ENCODE measurements around the gene PLCH1.

Gene PLCH1

DNA sequence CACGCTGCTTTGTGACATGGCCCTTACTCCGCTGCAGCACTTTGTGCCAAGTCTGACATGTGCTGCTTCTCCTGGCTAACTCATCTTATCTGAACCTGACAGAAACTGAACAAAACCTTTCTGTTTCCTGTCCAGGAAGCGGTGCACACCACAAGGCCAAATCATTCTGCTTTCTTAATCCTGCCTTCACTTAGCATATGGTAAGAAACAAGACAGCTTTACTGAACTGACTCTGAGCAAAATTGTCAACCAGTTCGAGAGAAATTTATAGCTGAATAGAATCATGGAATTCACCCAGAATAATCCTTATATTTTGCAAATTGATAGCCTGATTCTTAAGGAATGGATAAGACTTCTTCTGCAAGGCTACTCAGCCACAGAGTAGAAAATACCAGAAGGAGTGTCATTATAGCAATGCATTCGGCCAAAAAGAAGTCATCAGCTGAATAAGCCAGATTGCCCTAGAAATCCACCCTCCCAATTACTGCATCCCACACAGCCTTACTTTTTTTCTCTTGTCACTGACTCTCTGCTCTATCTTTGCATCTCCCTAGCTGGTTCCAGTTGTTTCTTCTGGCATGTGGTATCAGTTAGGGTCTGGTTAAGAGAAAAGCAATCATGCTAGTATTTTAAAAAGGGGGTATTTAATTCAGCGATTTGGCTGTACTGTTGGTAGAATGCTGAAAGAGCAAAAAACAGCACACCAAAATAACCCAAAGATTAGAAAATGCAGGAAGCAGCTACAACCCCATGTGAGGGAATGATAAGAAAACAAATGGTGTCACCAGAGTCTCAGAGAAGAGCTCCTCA lies 409.8 kb downstream of the PLCH1 start:
- TF ChIP-seq, protein P1, sequence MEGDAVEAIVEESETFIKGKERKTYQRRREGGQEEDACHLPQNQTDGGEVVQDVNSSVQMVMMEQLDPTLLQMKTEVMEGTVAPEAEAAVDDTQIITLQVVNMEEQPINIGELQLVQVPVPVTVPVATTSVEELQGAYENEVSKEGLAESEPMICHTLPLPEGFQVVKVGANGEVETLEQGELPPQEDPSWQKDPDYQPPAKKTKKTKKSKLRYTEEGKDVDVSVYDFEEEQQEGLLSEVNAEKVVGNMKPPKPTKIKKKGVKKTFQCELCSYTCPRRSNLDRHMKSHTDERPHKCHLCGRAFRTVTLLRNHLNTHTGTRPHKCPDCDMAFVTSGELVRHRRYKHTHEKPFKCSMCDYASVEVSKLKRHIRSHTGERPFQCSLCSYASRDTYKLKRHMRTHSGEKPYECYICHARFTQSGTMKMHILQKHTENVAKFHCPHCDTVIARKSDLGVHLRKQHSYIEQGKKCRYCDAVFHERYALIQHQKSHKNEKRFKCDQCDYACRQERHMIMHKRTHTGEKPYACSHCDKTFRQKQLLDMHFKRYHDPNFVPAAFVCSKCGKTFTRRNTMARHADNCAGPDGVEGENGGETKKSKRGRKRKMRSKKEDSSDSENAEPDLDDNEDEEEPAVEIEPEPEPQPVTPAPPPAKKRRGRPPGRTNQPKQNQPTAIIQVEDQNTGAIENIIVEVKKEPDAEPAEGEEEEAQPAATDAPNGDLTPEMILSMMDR (IDR thresholded peaks at IDR 0.05; ENCODE audit: control insufficient read depth, extremely low read depth, insufficient read depth): no peak
- no peak for DNase-seq (ENCODE audit: low read depth)
- no peak overlapping the region for H3K4me3 ChIP-seq (ENCODE audit: low read depth, low read length)

DNA sequence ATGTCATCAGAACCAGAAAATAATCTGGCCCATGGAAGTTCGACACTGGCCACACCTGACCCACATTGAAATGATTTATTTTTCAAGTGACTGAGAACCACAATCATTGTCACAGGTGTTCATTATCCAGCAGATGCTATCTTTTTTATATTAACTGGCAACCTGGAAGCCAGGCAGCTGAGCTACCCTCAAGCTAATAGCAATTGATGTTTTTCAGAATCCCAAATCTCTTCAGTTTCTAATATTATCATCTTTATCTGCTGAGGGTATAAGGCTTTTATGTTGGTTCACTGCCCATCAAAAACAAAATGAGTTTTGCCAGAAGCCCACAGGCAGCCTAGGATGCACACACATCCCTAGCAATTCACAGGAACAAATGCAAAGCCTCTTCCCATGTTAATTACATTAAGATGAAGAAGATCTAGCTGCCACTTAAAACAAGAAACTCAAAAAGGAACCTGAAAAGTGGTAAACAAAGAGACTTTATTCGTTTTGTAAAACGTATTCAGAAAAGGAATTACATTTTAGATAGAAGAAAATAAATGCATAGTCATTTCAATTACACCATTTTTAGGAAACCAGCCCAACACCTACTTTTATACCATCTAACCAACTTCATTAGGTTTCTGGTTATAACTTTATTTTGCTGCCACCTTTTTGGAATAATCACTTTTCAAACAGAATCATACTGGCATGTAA lies 410.5 kb downstream of the PLCH1 start:
- no peak overlapping the region for H3K4me3 ChIP-seq (ENCODE audit: low read depth, low read length)
- DNase-seq (ENCODE audit: low read depth): no peak
- TF ChIP-seq, protein P1 (IDR thresholded peaks at IDR 0.05; ENCODE audit: control insufficient read depth, extremely low read depth, insufficient read depth): no peak

DNA sequence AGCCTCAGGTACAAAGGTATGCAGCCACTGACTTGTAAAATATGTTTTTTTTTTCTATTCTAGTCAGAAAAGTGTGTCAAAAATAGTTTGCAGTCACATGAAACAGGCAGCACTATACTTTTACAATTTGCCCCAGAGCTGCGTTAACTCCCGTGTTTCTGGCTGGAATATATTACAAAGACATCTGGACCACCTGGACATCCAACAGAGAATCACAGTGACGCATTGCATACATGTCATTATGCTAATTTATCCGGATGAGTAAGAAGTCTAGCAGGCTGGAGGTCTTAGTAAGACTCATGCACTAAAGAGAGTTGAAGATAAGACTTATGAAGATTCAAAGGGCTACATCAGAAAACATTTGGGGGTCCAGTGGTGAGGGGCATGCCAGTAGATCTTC lies 412.2 kb downstream of the PLCH1 start:
- TF ChIP-seq, protein P1 (IDR thresholded peaks at IDR 0.05; ENCODE audit: control insufficient read depth, extremely low read depth, insufficient read depth): no peak
- H3K4me3 ChIP-seq (ENCODE audit: low read depth, low read length): no peak overlapping the region
- no peak for DNase-seq (ENCODE audit: low read depth)

DNA sequence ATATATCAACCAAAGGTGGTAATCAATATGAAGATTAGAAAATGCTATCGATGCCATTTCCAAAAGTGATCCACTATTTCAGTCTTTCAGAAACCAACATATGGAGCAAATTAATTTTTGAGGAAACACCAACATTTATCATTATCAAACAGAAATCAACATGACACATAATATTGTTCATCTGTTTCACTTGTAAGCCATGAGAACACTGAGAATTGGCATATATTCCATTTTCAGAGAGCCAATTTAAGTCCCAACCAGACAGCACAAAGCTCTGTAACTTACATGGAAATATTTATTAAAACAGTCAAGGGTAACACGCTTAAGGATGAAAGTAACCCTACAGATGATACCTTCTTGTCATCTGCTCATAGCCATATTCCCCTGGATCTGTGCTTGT lies 413.8 kb downstream of the PLCH1 start:
- no peak for DNase-seq (ENCODE audit: low read depth)
- no peak overlapping the region for H3K4me3 ChIP-seq (ENCODE audit: low read depth, low read length)
- TF ChIP-seq, protein P1 (IDR thresholded peaks at IDR 0.05; ENCODE audit: control insufficient read depth, extremely low read depth, insufficient read depth): no peak

DNA sequence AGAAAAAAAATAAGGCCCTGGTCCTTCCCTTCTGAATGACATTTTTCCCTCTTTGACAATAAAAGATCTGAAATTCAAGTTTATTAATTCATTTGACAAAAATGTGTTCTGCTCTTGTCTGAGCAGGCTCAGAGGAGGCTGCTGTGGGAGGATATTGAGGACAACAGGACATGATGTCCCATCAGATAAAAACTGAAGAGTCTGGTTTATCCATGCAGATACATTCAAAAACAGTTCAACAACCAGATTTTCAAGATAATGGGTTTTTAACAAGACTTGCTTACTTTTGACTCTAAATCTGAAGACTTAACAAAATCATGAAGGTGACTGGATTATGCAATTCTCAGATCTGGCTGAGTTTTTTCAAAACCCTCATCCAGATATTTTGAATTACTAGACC lies 414.5 kb downstream of the PLCH1 start:
- no peak for DNase-seq (ENCODE audit: low read depth)
- H3K4me3 ChIP-seq (ENCODE audit: low read depth, low read length): no peak overlapping the region
- TF ChIP-seq, protein P1 (IDR thresholded peaks at IDR 0.05; ENCODE audit: control insufficient read depth, extremely low read depth, insufficient read depth): no peak

DNA sequence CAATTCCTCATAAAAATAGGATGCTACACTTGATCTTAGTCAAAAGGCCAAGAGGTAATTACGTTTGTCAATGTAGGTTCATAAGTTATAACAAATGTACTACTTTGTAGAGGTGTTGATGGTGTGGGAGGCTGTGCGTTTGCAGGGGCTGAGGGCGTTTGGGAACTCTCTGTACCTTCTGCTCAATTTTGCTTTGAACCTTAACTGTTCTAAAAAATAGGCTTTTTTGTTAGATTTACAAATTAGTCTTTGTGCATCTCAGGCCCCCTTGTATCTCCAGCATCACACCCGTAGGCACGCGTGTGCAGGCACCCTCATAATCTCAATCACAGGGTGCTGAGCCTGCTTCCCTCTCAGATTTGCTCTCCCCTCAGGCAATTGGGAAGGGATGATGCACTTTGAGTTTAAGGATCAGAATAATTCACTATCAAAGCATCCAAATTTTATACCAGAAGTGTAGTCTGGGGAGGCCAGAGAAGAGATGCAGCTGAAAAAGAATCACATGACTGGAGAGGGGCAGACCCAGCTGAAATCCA lies 415.3 kb downstream of the PLCH1 start:
- H3K4me3 ChIP-seq (ENCODE audit: low read depth, low read length): no peak overlapping the region
- no peak for DNase-seq (ENCODE audit: low read depth)

More for the DNA sequence above, 415.3 kb downstream of the PLCH1 start:
- TF ChIP-seq, protein P1 (IDR thresholded peaks at IDR 0.05; ENCODE audit: control insufficient read depth, extremely low read depth, insufficient read depth): no peak
